ENCODE results near the gene INPP4B.
"Not testable (repeated sequence)": the region's sequence is repeated elsewhere in the genome, so short reads cannot be mapped to it uniquely, and the experiment has no call there.

The INPP4B gene

GRCh38 chr4:142405695-142406498 lies 440.2 kb downstream of the INPP4B start:
- DNase-seq = no peak

DNA sequence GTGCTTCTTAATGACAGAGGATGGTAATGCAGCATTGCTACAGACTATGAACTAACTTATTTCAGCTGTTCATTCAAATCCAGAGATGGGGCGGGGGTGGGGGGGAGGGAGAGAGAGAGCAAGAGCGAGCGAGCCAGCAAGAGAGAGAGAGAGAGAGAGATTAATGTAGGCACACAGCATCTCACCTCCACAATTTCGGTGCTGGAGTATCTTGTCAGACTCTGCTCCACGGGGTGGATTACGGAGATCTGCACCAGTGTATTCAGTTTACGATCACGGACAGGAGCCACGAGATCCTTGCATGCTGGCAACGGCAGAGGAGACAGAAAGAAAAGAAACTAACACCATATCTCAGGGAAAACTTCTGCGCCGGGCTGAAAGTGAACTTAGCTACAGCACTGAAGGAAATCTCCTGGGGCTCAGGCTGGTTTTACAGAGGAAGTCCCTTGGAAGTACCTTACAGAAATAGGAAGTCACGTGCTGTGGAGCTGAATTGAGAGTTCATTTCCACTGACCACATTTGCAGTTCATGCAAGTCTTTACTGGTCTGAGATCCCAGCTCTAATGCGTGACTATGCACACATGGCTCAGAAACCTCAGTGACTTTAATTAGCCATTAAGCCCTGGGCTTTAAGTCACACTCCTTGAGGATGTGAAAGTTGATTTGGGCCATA lies 440.9 kb downstream of the INPP4B start:
- peak; percentile 24 for DNase-seq

- DNase-seq = no peak
These were observed 441.9 kb downstream of the INPP4B start for GRCh38 chr4:142404191-142404611.

GRCh38 chr4:142402900-142403299 lies 443.2 kb downstream of the INPP4B start:
- no peak for DNase-seq

DNA sequence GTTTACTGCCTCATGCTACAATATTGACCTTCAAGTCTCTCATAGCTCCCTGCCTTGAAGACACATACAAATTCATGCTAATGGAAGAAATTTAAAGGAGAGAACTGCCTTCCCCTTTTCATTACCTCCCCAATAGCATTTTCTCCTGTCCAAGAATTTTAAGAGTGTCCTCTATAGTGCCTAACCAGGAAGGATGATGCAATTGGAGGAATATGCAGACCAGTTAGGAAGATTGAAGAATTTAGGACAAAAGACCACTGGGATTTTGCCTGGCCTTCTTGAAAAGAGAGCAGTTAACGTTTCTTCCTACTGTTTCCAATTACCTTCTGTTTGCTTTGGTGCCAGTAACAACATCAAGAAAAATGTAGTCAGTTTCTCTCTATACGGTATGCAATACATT lies 443.9 kb downstream of the INPP4B start:
- no peak for DNase-seq

- DNase-seq = not testable (repeated sequence)
These were observed 448.6 kb downstream of the INPP4B start for GRCh38 chr4:142397364-142397991.

- DNase-seq = no peak
These were observed 449.8 kb downstream of the INPP4B start for GRCh38 chr4:142396279-142396678.

DNA sequence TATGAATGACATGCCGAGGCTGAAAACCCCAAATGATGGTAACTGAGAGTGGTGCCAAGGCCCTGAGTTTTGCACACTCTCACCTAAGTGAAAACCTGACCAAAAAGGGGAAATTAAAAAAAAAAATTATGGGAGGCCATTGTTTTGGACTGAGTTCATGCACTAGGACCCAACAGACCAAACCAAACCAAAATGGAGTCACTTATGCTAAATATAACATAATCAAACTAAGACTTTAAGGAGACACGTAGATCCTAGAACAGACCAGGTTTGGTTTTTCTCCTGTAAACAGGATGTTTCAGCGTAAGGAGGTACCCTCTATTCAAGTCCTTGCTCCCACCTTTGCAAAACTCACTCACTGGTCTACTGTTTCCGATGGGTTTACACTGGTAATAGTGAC lies 453.0 kb downstream of the INPP4B start:
- no peak for DNase-seq

DNA sequence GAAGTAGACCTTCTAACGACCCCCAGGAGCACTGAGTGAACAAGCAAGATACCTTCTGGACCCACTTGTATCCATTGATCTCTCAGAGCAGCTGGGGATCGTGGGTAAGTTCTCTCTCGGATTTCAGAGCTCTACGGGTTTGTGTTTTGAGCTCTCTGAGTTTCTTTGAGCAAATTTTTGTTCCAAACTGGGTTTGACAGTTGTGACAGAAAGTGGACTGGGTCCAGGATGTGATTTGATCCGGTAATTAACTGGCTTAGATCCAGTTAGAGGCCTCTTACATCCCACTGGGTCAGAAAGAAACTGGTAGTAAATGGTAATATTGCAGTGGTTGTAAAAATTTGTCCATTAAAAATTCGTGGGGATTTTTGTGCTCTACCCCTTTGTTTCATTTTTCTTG lies 459.2 kb downstream of the INPP4B start:
- no peak for DNase-seq

DNA sequence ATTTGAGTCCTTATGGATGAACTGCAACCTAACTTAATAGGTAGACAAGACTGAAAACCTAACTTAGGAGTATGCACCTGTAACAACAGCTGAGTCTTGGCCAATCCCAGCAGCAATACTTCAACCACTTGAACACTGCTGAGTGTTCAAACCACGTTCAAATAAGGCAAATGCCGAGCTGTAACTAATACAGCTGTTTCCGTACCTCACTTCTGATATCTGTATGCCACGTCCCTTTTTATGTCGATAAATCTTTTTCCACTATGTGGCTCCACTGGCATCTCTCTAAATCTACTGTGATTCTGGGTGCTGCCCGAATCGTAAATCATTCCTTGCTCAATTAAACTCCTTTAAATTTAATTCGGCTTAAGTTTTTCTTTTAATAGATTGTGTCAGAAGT lies 459.7 kb downstream of the INPP4B start:
- no peak for DNase-seq

GRCh38 chr4:142383800-142384470 lies 462.2 kb downstream of the INPP4B start:
- no peak for DNase-seq

DNA sequence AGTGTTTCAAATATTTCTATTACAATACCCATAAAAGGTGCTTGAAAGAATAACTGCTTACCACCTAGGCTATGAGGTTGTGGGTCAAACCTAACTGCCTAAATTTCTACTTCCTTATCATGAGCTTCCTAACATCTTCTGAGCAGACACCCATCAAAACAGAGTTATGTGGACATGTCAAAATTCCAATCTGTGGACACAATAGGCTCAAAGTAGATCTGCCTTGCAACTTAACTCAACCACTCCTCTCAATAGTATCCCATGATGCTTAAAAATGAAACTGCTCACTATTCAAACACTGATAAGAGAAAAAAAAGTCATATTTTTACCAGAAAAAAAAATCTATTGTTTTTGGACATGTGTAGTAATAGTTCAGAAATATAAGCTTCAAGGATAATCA lies 462.7 kb downstream of the INPP4B start:
- no peak for DNase-seq

- DNase-seq = no peak
These were observed 466.0 kb downstream of the INPP4B start for GRCh38 chr4:142380052-142380602.

- no peak for DNase-seq
These were observed 466.6 kb downstream of the INPP4B start for GRCh38 chr4:142379277-142380051.

- DNase-seq = no peak
These were observed 467.9 kb downstream of the INPP4B start for GRCh38 chr4:142378179-142378578.

DNA sequence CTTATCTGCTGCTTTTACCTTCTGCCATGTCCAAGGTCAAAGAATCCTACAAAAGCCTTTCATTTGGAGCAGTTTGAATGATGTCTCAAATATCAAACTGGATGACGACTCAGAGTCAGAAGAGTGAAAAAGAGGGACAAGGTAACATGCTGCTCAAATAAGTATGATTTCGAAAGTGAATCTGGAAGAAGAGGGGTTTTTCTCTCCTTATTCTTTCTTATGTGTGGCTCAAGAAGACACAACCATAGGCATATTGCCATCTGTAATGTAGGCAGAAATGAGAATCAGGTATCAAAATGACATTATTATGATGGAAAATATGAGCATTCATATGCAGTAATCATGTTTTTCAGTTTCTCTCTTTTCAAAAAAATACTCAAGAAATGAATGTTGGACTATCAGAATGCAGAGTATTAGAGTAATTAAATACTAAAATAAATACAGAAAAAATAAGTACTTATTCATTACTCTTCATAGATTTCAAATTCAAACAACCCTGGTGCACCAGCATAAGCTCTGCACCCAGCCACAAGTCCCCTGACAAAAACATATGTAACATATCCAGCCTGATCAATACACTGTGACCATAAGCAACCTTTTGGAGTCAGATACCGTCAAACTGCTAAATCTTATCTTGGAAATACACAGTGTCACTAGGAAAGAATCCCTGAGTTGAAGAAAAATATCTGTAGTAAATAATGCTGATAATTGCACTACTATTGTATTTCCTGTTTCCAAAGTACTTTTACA lies 468.6 kb downstream of the INPP4B start:
- no peak for DNase-seq

DNA sequence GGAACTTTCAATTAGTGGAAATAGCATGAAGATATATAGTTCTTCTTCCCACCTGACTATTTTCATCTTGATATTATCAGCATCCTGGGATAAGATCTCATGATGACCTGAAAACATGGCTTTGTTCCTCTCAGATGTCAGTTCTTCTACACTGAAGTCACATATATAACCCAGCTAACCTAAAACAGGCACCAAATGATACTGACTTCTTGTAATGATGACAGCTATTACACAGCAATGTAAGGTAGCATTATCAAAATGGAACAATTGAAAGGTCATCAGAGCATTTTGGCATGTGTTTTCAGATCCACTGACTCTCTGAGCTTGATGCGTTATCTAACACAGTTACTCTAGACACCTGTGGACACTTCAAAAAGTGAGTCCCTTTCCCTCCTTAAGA lies 469.9 kb downstream of the INPP4B start:
- no peak for DNase-seq

DNA sequence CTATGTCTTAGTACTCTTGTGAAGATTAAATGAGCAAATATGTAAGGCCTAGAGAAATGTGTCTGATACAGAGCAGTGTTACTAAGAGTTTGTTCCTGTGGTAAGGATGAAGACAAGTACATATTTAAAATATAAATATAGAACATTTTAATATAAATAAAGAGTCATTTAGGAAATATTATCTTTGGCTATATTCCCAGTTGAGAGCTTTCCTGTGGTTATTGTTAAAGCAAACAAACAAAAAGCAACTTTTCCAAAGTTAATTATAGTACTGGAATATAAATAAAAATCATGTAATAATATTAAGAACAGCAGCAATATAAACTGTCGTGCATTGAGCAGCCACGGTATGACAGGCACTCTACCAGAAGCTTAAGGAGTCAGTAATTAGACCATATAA lies 472.5 kb downstream of the INPP4B start:
- DNase-seq = no peak

DNA sequence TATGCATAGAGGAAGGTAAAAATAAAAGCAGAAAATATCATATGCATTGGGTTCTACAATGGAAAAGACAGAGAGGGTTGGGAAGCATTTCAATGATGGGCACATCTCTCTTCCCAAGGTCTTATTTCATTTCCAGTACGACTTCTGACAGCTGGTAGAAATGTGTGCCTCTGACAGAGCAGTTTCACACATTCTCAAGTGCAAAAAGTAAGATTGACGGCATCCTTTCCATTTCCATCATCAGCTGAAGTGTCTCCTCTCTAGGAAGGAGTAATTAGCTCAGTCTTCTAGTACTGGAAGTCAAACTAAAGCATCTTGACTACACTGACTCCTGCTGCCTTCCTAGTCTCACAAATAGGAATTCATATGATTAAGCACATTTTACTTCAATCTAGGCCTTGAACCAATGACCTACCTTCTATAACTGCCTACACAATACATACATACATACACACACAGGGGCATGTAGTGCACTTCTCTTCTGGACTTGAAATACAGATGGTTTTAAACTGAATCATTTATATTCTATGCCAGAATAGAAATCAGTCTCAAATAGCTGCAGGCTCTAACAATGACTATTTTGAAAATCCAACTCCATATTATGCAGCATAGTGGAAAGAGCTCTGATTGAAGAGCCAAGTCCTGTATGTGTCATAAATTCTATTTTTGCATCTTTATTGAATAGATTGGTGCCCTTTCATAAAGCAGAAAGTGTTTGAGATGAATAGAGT lies 473.4 kb downstream of the INPP4B start:
- no peak for DNase-seq

DNA sequence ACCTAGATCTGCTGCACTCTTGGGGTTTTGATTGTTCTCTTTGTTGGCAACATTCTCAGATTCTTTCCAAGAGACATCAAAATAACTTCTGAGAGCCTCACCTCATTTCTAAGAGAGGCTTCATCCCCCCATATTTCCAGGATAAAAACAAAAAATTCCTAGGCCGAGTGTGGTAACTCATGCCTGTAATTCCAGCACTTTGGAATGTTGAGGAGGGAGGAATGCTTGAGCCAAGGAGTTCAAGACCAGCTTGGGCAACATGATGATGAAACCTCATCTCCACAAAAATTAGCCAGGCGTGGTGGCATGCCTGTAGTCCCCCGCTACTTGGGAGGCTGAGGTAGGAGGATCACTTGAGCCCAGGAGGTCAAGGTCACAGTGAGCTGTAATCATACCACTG lies 477.0 kb downstream of the INPP4B start:
- DNase-seq = no peak
